Measurements from ENCODE around the gene CNNM4. TPM values are rescaled to one million over a fixed set of nuclear protein-coding genes. Genes with fewer than 3 reads are reported as not detected.
A peak's percentile ranks its signal among the peaks of the same experiment; 100 is the strongest.
"Not testable (repeated sequence)": the region's sequence is repeated elsewhere in the genome, so short reads cannot be mapped to it uniquely, and the experiment has no call there.

The CNNM4 gene
- total and polyA plus RNA-seq, 5 donors: 10.4 to 24.9 (median 19.3) TPM

- Histone ChIP-seq H3K27ac (ENCODE audit: low read length) (peak overlapping the region; percentile 42), H3K9me3 (ENCODE audit: control insufficient read depth, low read length) (no peaks in the 10 kb centered on the region), H3K4me3 (ENCODE audit: low read length) (no peak overlapping the region), H3K4me1 (ENCODE audit: control insufficient read depth, insufficient read depth, low read length) (no peaks in the 10 kb centered on the region), H3K27me3 (ENCODE audit: control insufficient read depth, insufficient read depth) (no peaks in the 10 kb centered on the region)
- ATAC-seq (peak; percentile 20 to 40), DNase-seq (no peak)
- intact Hi-C loops (cut with DNase I): no loop called here
- WGBS: 79% methylated on average over 17 of the region's 17 CpGs
Measured at GRCh38 chr2:96792772-96793749, 32.4 kb downstream of the CNNM4 start.

- WGBS: 94% methylated on average over 6 of the region's 6 CpGs
- intact Hi-C loops (cut with DNase I): no loop called here
Measured at GRCh38 chr2:96795076-96795475, 34.4 kb downstream of the CNNM4 start.

GRCh38 chr2:96796497-96796896 is 35.8 kb downstream of the CNNM4 start:
- intact Hi-C loops (cut with DNase I); ATAC-seq; H3K27ac ChIP-seq (ENCODE audit: low read length); H3K4me1 ChIP-seq (ENCODE audit: control insufficient read depth, insufficient read depth, low read length); DNase-seq; H3K9me3 ChIP-seq (ENCODE audit: control insufficient read depth, low read length); H3K27me3 ChIP-seq (ENCODE audit: control insufficient read depth, insufficient read depth); H3K4me3 ChIP-seq (ENCODE audit: low read length): not testable (repeated sequence)
- WGBS: 90% methylated on average over 6 of the region's 6 CpGs

More at GRCh38 chr2:96795076-96795475, 34.4 kb downstream of the CNNM4 start:
- Histone ChIP-seq H3K4me1 (ENCODE audit: control insufficient read depth, insufficient read depth, low read length) (no peaks in the 10 kb centered on the region), H3K27ac (ENCODE audit: low read length) (no peak overlapping the region), H3K27me3 (ENCODE audit: control insufficient read depth, insufficient read depth) (no peaks in the 10 kb centered on the region), H3K4me3 (ENCODE audit: low read length) (no peak overlapping the region), H3K9me3 (ENCODE audit: control insufficient read depth, low read length) (no peaks in the 10 kb centered on the region)
- ATAC-seq: no peak
- DNase-seq: no peak

GRCh38 chr2:96797066-96797625 is 36.4 kb downstream of the CNNM4 start:
- Histone ChIP-seq H3K27ac (ENCODE audit: low read length) (no peak overlapping the region), H3K27me3 (ENCODE audit: control insufficient read depth, insufficient read depth) (no peaks in the 10 kb centered on the region), H3K4me3 (ENCODE audit: low read length) (no peak overlapping the region), H3K9me3 (ENCODE audit: control insufficient read depth, low read length) (no peaks in the 10 kb centered on the region), H3K4me1 (ENCODE audit: control insufficient read depth, insufficient read depth, low read length) (no peaks in the 10 kb centered on the region)
- WGBS: 95% methylated on average over 23 of the region's 23 CpGs
- intact Hi-C loops (cut with DNase I): no loop called here
- DNase-seq (no peak), ATAC-seq (no peak)

GRCh38 chr2:96798733-96799622 is 38.3 kb downstream of the CNNM4 start:
- no peaks in the 10 kb centered on the region for H3K4me1 ChIP-seq (ENCODE audit: control insufficient read depth, insufficient read depth, low read length)
- no peak for ATAC-seq
- no peak overlapping the region for H3K4me3 ChIP-seq (ENCODE audit: low read length)
- H3K27ac ChIP-seq (ENCODE audit: low read length): no peak overlapping the region
- H3K27me3 ChIP-seq (ENCODE audit: control insufficient read depth, insufficient read depth): no peaks in the 10 kb centered on the region
- WGBS: 84% methylated on average over 23 of the region's 23 CpGs
- intact Hi-C loops (cut with DNase I): no loop called here
- H3K9me3 ChIP-seq (ENCODE audit: control insufficient read depth, low read length): no peaks in the 10 kb centered on the region
- DNase-seq: no peak

GRCh38 chr2:96799623-96799935 is 38.9 kb downstream of the CNNM4 start:
- 91% methylated on average over 8 of the region's 8 CpGs for WGBS

GRCh38 chr2:96800061-96801004 is 39.6 kb downstream of the CNNM4 start:
- H3K27ac ChIP-seq (ENCODE audit: low read length): no peak overlapping the region
- DNase-seq (no peak), ATAC-seq (peak in 1 of 2 donors; percentile 32)
- no peaks in the 10 kb centered on the region for H3K27me3 ChIP-seq (ENCODE audit: control insufficient read depth, insufficient read depth)
- intact Hi-C loops (cut with DNase I): loop anchor here in 1 of 4 donors (5.0 kb wide), 1 partner anchor 38 kb away; the partner anchor contains the start of gene CNNM4
- H3K4me1 ChIP-seq (ENCODE audit: control insufficient read depth, insufficient read depth, low read length): no peaks in the 10 kb centered on the region
- 88% methylated on average over 27 of the region's 27 CpGs for WGBS
- H3K4me3 ChIP-seq (ENCODE audit: low read length): no peak overlapping the region
- H3K9me3 ChIP-seq (ENCODE audit: control insufficient read depth, low read length): no peaks in the 10 kb centered on the region

More at GRCh38 chr2:96799623-96799935, 38.9 kb downstream of the CNNM4 start:
- ATAC-seq: no peak
- Histone ChIP-seq H3K9me3 (ENCODE audit: control insufficient read depth, low read length) (no peaks in the 10 kb centered on the region), H3K27ac (ENCODE audit: low read length) (no peak overlapping the region), H3K27me3 (ENCODE audit: control insufficient read depth, insufficient read depth) (no peaks in the 10 kb centered on the region), H3K4me3 (ENCODE audit: low read length) (no peak overlapping the region), H3K4me1 (ENCODE audit: control insufficient read depth, insufficient read depth, low read length) (no peaks in the 10 kb centered on the region)
- no peak for DNase-seq
- intact Hi-C loops (cut with DNase I): no loop called here

- H3K4me1 ChIP-seq (ENCODE audit: control insufficient read depth, insufficient read depth, low read length): no peaks in the 10 kb centered on the region
- H3K27me3 ChIP-seq (ENCODE audit: control insufficient read depth, insufficient read depth): no peaks in the 10 kb centered on the region
- no peak overlapping the region for H3K27ac ChIP-seq (ENCODE audit: low read length)
- intact Hi-C loops (cut with DNase I): loop anchor here in 1 of 4 donors (5.0 kb wide), 1 partner anchor 39 kb away; the partner anchor contains the start of gene CNNM4
- WGBS: 50% methylated on average over 15 of the region's 15 CpGs
- ATAC-seq: peak; percentile 84 to 85
- DNase-seq: peak; percentile 69 to 89 (median 87)
- no peaks in the 10 kb centered on the region for H3K9me3 ChIP-seq (ENCODE audit: control insufficient read depth, low read length)
- no peak overlapping the region for H3K4me3 ChIP-seq (ENCODE audit: low read length)
Measured at GRCh38 chr2:96801005-96801785, 40.5 kb downstream of the CNNM4 start.

GRCh38 chr2:96801786-96802595 is 41.3 kb downstream of the CNNM4 start:
- Histone ChIP-seq H3K9me3 (ENCODE audit: control insufficient read depth, low read length) (no peaks in the 10 kb centered on the region), H3K27me3 (ENCODE audit: control insufficient read depth, insufficient read depth) (no peaks in the 10 kb centered on the region), H3K27ac (ENCODE audit: low read length) (no peak overlapping the region), H3K4me1 (ENCODE audit: control insufficient read depth, insufficient read depth, low read length) (no peaks in the 10 kb centered on the region), H3K4me3 (ENCODE audit: low read length) (no peak overlapping the region)
- DNase-seq (no peak), ATAC-seq (no peak)
- WGBS: 74% methylated on average over 10 of the region's 10 CpGs
- intact Hi-C loops (cut with DNase I): loop anchor here in 1 of 4 donors (5.0 kb wide), 1 partner anchor 40 kb away; the partner anchor contains the start of gene CNNM4
